Measurements from ENCODE around the gene ACLY.
"Not testable (repeated sequence)": the region's sequence is repeated elsewhere in the genome, so short reads cannot be mapped to it uniquely, and the experiment has no call there.

Gene ACLY

DNA sequence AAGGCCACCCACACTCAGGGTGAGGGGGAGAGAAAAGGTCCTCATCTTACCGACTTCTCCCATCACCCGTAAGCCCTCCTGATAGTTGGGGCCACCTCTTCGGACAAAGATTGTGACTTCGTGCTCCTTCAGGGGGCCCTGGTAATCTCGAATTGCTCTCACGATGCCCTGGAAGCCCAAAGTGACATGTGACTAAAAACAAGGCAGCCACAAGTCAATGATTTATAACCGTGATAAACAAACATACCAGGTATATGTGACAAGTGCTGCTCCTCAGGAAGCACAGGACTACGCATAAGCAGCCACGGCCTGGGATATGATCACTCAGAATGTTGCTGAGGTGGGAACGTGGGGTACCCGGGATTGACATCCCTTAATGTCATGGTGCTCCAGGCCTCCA lies 17.1 kb downstream of the ACLY start:
- in situ Hi-C loops (cut with HindIII; ENCODE audit: low pct_unique_long_range_greater_than_20kb, low sequenced_read_pairs): no loop called here
- no peak for TF ChIP-seq JUND (IDR thresholded peaks at IDR 0.05; ENCODE audit: low read depth)
- DNase-seq (ENCODE audit: low read depth in 1 of 2, low spot score in 1 of 2): no peak

GRCh38 chr17:41896726-41897125 lies 22.0 kb downstream of the ACLY start:
- TF ChIP-seq JUND (IDR thresholded peaks at IDR 0.05; ENCODE audit: low read depth): no peak
- in situ Hi-C loops (cut with HindIII; ENCODE audit: low pct_unique_long_range_greater_than_20kb, low sequenced_read_pairs): no loop called here
- no peak for DNase-seq (ENCODE audit: low read depth in 1 of 2, low spot score in 1 of 2)

DNA sequence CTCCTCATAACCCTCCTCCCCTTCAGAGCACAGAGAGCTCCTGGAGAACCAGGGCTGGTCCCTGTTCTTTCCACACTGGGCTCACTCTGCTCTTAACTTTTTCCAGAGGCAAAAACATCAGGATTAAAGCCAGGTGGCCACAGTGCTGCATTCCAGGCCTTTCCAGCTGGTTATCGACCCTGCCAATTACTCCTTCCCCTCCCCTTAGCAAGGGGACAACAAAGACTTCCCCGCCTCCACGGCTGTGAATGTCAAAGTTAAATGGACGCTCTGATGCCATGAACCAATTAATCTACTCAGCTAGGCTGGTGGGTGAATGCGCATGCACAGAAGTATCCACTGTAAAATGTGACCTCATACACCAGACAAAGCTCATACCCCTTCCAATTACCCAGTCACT lies 23.1 kb downstream of the ACLY start:
- no peak for TF ChIP-seq JUND (IDR thresholded peaks at IDR 0.05; ENCODE audit: low read depth)
- in situ Hi-C loops (cut with HindIII; ENCODE audit: low pct_unique_long_range_greater_than_20kb, low sequenced_read_pairs): no loop called here
- DNase-seq (ENCODE audit: low read depth in 1 of 2, low spot score in 1 of 2): no peak

GRCh38 chr17:41894791-41895331 lies 23.9 kb downstream of the ACLY start:
- TF ChIP-seq JUND (IDR thresholded peaks at IDR 0.05; ENCODE audit: low read depth): no peak
- in situ Hi-C loops (cut with HindIII; ENCODE audit: low pct_unique_long_range_greater_than_20kb, low sequenced_read_pairs): no loop called here
- DNase-seq (ENCODE audit: low read depth in 1 of 2, low spot score in 1 of 2): peak in 1 of 2 experiments; percentile 33

DNA sequence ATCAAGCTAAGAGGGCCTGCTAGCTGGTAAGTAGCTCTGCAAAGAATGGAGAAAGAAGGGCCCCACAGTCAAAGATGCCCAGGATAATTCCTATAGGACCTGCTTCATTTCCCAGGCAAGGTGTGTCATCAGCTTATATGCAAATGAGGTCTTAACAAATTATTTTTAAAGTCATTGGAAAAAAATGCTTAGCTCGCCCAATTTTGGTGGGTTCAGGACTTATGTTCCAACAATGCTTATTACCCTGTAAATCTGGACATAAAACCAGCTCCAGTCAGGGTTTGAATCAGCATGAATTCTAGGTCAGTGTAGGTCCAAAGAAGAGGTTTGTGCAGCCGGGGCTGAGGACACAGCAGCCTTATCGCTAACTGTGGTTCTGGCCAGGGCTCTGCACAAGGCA lies 25.4 kb downstream of the ACLY start:
- TF ChIP-seq JUND (IDR thresholded peaks at IDR 0.05; ENCODE audit: low read depth): no peak
- no peak for DNase-seq (ENCODE audit: low read depth in 1 of 2, low spot score in 1 of 2)
- in situ Hi-C loops (cut with HindIII; ENCODE audit: low pct_unique_long_range_greater_than_20kb, low sequenced_read_pairs): no loop called here

DNA sequence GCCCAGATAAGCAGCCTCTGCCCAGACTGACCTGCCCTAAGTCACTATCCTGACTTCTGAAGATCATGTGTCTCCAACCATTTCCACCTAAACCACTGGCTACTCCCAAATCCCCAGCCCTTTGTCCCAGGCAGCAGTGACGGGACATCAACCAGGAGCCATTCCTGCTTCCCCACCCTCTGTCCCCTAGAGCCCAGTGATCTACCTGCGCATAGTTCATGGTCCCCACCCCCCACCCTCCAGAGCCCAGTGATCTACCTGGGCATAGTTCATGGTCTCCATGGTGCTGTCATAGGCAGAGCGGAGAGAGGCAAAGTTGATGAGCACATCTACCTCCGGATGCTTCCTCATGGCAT lies 26.8 kb downstream of the ACLY start:
- DNase-seq (ENCODE audit: low read depth in 1 of 2, low spot score in 1 of 2): no peak
- TF ChIP-seq JUND (IDR thresholded peaks at IDR 0.05; ENCODE audit: low read depth): no peak
- in situ Hi-C loops (cut with HindIII; ENCODE audit: low pct_unique_long_range_greater_than_20kb, low sequenced_read_pairs): no loop called here

DNA sequence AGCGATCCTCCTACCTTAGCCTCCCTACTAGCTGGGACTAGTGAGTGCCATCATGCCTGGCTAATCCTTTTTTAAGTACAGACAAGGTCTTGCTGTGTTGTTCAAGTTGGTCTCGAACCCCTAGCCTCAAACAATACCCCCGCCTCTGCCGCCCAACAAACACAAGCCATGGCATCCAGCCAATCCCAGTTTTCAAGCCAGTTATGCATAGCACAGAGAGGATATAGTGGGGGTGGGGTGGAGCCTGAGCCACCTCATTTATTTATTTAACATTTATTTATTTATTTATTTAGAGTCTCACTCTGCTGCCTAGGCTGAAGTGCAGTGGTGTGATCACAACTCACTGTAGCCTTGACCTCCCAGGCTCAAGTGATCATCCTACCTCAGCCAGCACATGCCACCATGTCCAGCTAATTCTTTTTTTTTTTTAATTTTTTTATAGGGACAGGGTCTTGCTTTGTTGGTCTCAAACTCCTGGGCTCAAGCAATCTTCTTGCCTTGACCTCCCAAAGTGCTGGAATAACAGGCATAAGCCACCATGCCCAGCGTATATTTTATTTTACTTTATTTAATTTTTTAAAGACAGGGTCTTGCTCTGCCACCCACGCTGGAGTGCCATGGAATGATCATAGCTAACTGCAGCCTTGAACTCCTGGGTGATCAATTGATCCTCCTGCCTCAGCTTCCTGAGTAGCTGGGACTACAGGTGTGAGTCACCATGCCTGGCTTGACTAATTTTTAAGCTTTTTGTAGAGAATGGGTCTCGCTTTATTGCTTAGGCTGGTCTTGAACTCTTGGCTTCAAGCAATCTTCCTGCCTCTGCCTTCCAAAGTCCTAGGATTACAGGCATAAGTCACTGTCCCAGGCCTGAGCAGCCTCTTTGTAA lies 27.4 kb downstream of the ACLY start:
- in situ Hi-C loops (cut with HindIII; ENCODE audit: low pct_unique_long_range_greater_than_20kb, low sequenced_read_pairs): no loop called here
- no peak for TF ChIP-seq JUND (IDR thresholded peaks at IDR 0.05; ENCODE audit: low read depth)
- DNase-seq (ENCODE audit: low read depth in 1 of 2, low spot score in 1 of 2): peak in 1 of 2 experiments; percentile 42

DNA sequence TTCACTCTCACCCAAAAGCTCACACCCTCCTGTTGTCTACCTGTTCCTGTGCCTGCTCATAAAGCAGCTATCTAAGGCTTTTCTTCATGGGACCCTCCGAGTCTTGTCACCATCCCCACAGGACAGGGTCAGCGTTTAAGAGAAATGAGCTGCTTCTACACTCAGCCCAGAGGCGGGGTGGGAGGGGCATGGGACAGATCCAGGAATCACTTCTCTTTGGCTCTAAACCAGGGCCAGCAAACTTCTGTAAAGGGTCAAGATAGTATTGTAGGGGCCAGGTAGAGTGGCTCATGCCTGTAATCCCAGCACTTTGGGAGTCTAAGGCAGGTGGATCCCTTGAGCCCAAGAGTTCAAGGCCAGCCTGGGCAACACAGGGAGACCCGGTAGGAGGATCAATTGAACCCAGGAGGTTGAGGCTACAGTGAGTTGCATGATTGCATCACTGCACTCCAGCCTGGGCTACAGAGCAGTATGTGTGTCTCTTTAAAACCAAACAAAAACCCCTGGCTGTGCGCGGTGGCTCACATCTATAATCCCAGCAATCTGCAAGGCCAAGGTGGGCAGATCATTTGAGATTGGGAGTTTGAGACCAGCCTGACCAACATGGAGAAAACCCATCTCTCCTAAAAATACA lies 30.3 kb downstream of the ACLY start:
- DNase-seq (ENCODE audit: low read depth in 1 of 2, low spot score in 1 of 2): no peak
- in situ Hi-C loops (cut with HindIII; ENCODE audit: low pct_unique_long_range_greater_than_20kb, low sequenced_read_pairs): no loop called here
- no peak for TF ChIP-seq JUND (IDR thresholded peaks at IDR 0.05; ENCODE audit: low read depth)

GRCh38 chr17:41885733-41886132 lies 33.0 kb downstream of the ACLY start:
- peak; percentile 37 to 39 for DNase-seq (ENCODE audit: low read depth in 1 of 2, low spot score in 1 of 2)
- no peak for TF ChIP-seq JUND (IDR thresholded peaks at IDR 0.05; ENCODE audit: low read depth)
- in situ Hi-C loops (cut with HindIII; ENCODE audit: low pct_unique_long_range_greater_than_20kb, low sequenced_read_pairs): no loop called here

DNA sequence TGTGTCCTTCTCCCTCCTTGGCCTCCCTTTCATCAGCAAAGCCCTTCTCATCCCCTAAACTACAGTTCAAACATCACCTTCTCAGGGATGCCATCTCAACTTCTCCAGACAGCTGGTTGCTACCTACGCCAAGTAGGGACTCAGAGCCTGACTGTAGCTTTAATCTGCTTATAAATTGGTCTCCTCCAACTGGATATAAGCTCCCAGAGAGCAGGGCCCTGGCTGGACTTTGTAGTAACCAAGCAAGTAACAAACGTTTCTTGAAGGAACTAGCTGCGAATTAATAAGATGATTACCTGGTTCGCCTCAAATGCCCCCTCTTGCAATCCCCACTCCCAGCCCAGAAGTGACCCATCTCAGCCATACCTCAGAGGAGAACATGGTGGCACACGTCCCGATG lies 36.0 kb downstream of the ACLY start:
- no peak for TF ChIP-seq JUND (IDR thresholded peaks at IDR 0.05; ENCODE audit: low read depth)
- in situ Hi-C loops (cut with HindIII; ENCODE audit: low pct_unique_long_range_greater_than_20kb, low sequenced_read_pairs): no loop called here
- no peak for DNase-seq (ENCODE audit: low read depth in 1 of 2, low spot score in 1 of 2)

GRCh38 chr17:41880130-41880529 lies 38.6 kb downstream of the ACLY start:
- TF ChIP-seq JUND (IDR thresholded peaks at IDR 0.05; ENCODE audit: low read depth): no peak
- in situ Hi-C loops (cut with HindIII; ENCODE audit: low pct_unique_long_range_greater_than_20kb, low sequenced_read_pairs): no loop called here
- no peak for DNase-seq (ENCODE audit: low read depth in 1 of 2, low spot score in 1 of 2)

DNA sequence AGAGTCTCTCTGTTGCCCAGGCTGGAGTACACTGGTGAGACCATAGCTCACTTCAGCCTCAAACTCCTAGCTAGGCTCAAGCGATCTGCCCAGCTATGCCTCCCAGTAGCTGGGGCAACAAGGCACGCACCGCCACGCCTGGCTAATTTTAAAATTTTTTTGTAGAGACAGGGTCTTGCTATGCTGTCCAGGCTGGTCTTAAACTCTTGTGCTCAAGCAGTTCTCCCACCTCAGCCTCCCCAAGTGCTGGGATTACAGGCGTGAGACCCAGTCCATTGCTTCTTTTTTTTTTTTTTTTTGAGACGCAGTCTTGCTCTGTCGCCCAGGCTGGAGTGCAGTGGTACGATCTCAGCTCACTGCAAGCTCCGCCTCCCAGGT lies 44.5 kb downstream of the ACLY start:
- DNase-seq (ENCODE audit: low read depth in 1 of 2, low spot score in 1 of 2); in situ Hi-C loops (cut with HindIII; ENCODE audit: low pct_unique_long_range_greater_than_20kb, low sequenced_read_pairs): not testable (repeated sequence)

DNA sequence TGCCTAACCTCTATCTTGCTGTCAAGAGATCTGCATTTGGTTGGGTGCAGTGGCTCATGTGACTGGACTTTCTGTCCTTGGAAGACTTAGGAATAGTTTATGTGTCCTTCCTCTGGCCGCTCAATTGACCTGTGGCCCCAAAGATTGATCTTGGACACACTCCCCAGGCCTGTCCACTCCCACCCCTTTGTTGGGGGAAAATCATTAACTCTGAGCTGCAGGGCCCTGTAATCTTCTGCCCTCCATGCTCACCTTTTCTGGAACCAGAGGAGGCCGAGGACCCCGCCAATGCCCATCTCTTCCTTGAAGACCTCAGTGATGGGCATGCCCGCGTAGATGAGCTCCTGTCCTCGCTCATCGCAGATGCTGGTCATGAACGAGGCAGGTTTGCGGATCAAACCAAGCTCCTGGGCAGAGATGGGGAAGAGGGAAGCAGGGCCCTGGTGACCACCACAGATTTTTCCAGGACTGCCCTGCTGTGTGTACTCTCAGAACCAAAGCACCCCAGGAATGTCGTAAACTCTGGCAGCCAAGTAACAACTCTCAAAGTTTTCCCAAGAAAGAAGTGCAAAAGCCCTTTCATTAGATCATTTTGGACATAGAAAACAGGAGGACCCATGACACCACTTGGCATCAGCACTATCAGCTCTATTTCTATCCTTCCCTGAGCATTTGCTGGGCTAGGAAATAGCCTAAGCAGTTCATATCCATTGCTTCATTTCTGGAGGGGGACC lies 45.0 kb downstream of the ACLY start:
- DNase-seq (ENCODE audit: low read depth in 1 of 2, low spot score in 1 of 2): no peak
- no peak for TF ChIP-seq JUND (IDR thresholded peaks at IDR 0.05; ENCODE audit: low read depth)
- in situ Hi-C loops (cut with HindIII; ENCODE audit: low pct_unique_long_range_greater_than_20kb, low sequenced_read_pairs): no loop called here

Data from T47D (cell line).